DND-41 (cell line): ENCODE results near the gene CYP2W1.

Experiments
- CTCF ChIP-seq: IDR thresholded peaks from 2 replicates; pipeline ENCODE4 v1.5.1; 2012; ENCODE audit warnings: borderline replicate concordance, low read length, moderate library complexity, mild to moderate bottlenecking; ENCODE audit not compliant: poor library complexity, severe bottlenecking; ENCODE audit errors: extremely low read depth
- EZH2 ChIP-seq: IDR thresholded peaks from 3 replicates; pipeline ENCODE4 v1.6.1; 2012; ENCODE audit warnings: borderline replicate concordance, low read depth, mild to moderate bottlenecking, moderate library complexity, low read length, inconsistent platforms; ENCODE audit not compliant: severe bottlenecking

GRCh38 chr7:982511-983003 lies 424 bp upstream of the CYP2W1 start:
- TF ChIP-seq CTCF: no peak
- no peak for TF ChIP-seq EZH2
